Effector memory CD8-positive, alpha-beta T cell (primary cell): ENCODE measurements around the gene ARL14EPL.
A peak's percentile ranks its signal among the peaks of the same experiment; 100 is the strongest.
"Not testable (repeated sequence)": the region's sequence is repeated elsewhere in the genome, so short reads cannot be mapped to it uniquely, and the experiment has no call there.

Source experiments
- ATAC-seq: fragments of 150-1000 bp; cut with Tn5 transposase; replicated peaks from 2 replicates; pipeline ENCODE4 v1.10.0; 2021; ENCODE audit warnings: mild to moderate bottlenecking, moderate library complexity
- DNase-seq, 3 experiments: peaks; one replicate each; pipeline ENCODE4 v3.0.0; 2021
- H3K27ac Mint-ChIP-seq, 2 donors: one replicate each; pipeline ENCODE4 v1.8.0; 2022; ENCODE audit warnings: mild to moderate bottlenecking in 2 of 2, mixed read lengths in 2 of 2, moderate library complexity in 2 of 2
- H3K27me3 Mint-ChIP-seq, 2 donors: one replicate each; pipeline ENCODE4 v1.8.0; 2022; ENCODE audit warnings: mixed read lengths in 2 of 2
- H3K36me3 Mint-ChIP-seq: one replicate; pipeline ENCODE4 v1.8.0; 2022; ENCODE audit warnings: mild to moderate bottlenecking, moderate library complexity, mixed read lengths; ENCODE audit not compliant: insufficient read depth
- H3K4me1 Mint-ChIP-seq, 2 donors: one replicate each; pipeline ENCODE4 v1.8.0; 2022; ENCODE audit warnings: low read depth in 2 of 2, mixed read lengths in 2 of 2
- H3K4me3 Mint-ChIP-seq, 2 donors: one replicate each; pipeline ENCODE4 v1.8.0; 2022; ENCODE audit warnings: mild to moderate bottlenecking in 2 of 2, mixed read lengths in 2 of 2, moderate library complexity in 2 of 2
- H3K9me3 Mint-ChIP-seq, 2 donors: one replicate each; pipeline ENCODE4 v1.8.0; 2022; ENCODE audit warnings: mixed read lengths in 2 of 2

ARL14EPL gene

GRCh38 chr5:116071211-116071610 lies 38.9 kb downstream of the ARL14EPL start:
- Mint-ChIP-seq H3K9me3 (no peaks in the 10 kb centered on the region), H3K4me3 (no peak overlapping the region), H3K27ac (no peak overlapping the region), H3K36me3 (peaks cover 5% of the 10 kb centered on the region), H3K4me1 (peaks cover 3 to 6% of the 10 kb centered on the region in 2 donors), H3K27me3 (peaks cover 20 to 24% of the 10 kb centered on the region in 2 donors)
- DNase-seq (no peak), ATAC-seq (no peak)

DNA sequence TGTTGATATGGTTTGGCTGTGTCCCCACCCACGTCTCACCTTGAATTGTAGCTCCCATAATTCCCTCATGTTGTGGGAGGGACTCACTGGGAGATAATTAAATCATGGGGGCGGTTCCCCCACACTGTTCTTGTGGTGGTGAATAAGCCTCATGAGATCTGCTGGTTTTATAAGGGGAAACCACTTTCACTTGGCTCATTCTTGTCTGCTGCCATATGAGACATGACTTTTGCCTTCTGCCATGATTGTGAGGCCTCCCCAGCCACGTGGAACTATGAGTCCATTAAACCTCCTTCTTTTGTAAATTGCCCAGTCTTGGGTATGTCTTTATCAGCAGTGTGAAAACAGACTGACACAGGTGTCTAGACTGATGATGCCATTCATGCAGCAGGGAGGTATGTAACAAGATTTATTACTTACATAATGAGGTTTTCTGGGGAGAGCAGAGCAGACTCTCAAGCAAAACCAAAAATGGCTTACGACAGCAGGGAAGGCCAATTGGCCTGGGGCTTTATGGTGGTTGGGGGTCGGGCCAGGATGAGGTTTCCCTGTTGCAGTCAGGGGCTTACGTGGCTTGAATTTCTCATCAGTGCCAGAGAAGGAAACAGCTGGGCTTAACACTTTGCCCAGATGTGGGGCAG lies 43.0 kb downstream of the ARL14EPL start:
- ATAC-seq (peak; percentile 48), DNase-seq (no peak)
- Mint-ChIP-seq H3K27ac (peak overlapping the region in 1 of 2 donors; percentile 14), H3K9me3 (no peaks in the 10 kb centered on the region), H3K4me1 (peaks cover 3 to 6% of the 10 kb centered on the region in 2 donors), H3K36me3 (peaks cover 5% of the 10 kb centered on the region), H3K27me3 (peaks cover 7 to 17% of the 10 kb centered on the region in 2 donors), H3K4me3 (no peak overlapping the region)

- H3K36me3 Mint-ChIP-seq = peaks cover 5% of the 10 kb centered on the region
- no peak overlapping the region for H3K27ac Mint-ChIP-seq
- peaks cover 7 to 17% of the 10 kb centered on the region in 2 donors for H3K27me3 Mint-ChIP-seq
- no peak for DNase-seq
- ATAC-seq = peak; percentile 37
- H3K4me1 Mint-ChIP-seq = peaks cover 3 to 9% of the 10 kb centered on the region in 2 donors
- H3K9me3 Mint-ChIP-seq = no peaks in the 10 kb centered on the region
- H3K4me3 Mint-ChIP-seq = no peak overlapping the region
Measured at GRCh38 chr5:116076496-116076895, 44.2 kb downstream of the ARL14EPL start.

GRCh38 chr5:116078199-116078598 lies 45.9 kb downstream of the ARL14EPL start:
- Mint-ChIP-seq H3K9me3 (no peaks in the 10 kb centered on the region), H3K27ac (no peak overlapping the region), H3K4me3 (no peak overlapping the region), H3K4me1 (peaks cover 10 to 13% of the 10 kb centered on the region in 2 donors), H3K27me3 (peaks cover 7 to 17% of the 10 kb centered on the region in 2 donors), H3K36me3 (peaks cover 10% of the 10 kb centered on the region)
- ATAC-seq (no peak), DNase-seq (no peak)

GRCh38 chr5:116084287-116084691 lies 52.0 kb downstream of the ARL14EPL start:
- Mint-ChIP-seq H3K9me3 (no peaks in the 10 kb centered on the region), H3K27me3 (no peaks in the 10 kb centered on the region), H3K36me3 (peaks cover 17% of the 10 kb centered on the region), H3K27ac (peak overlapping the region; percentile 94 to 95), H3K4me1 (peaks cover 23 to 29% of the 10 kb centered on the region in 2 donors), H3K4me3 (peak overlapping the region; percentile 86 to 89)
- DNase-seq (peak in 2 of 3 experiments; percentile 6 to 17), ATAC-seq (peak; percentile 7)

GRCh38 chr5:116084871-116085715 lies 52.8 kb downstream of the ARL14EPL start, which contains the start of gene COMMD10:
TSS of gene COMMD10 (plus strand) at chr5:116085025.
- H3K36me3 Mint-ChIP-seq = peaks cover 17% of the 10 kb centered on the region
- peak within 1 kb of the TSS; percentile 86 to 89 for H3K4me3 Mint-ChIP-seq
- no peaks in the 10 kb centered on the region for H3K9me3 Mint-ChIP-seq
- ATAC-seq (peak; percentile 94), DNase-seq (peak; percentile 76 to 79 (median 77))
- H3K4me1 Mint-ChIP-seq = peaks cover 25 to 29% of the 10 kb centered on the region in 2 donors
- H3K27me3 Mint-ChIP-seq = no peaks in the 10 kb centered on the region
- H3K27ac Mint-ChIP-seq = peak within 1 kb of the TSS; percentile 94 to 95

GRCh38 chr5:116086309-116086708 lies 54.0 kb downstream of the ARL14EPL start:
- not testable (repeated sequence) for H3K9me3 Mint-ChIP-seq, ATAC-seq, H3K27me3 Mint-ChIP-seq, DNase-seq
- H3K27ac Mint-ChIP-seq = peak overlapping the region in 1 of 2 donors; percentile 94
- peak overlapping the region; percentile 33 to 89 for H3K4me3 Mint-ChIP-seq
- H3K36me3 Mint-ChIP-seq = peaks cover 17% of the 10 kb centered on the region
- peaks cover 26 to 29% of the 10 kb centered on the region in 2 donors for H3K4me1 Mint-ChIP-seq

DNA sequence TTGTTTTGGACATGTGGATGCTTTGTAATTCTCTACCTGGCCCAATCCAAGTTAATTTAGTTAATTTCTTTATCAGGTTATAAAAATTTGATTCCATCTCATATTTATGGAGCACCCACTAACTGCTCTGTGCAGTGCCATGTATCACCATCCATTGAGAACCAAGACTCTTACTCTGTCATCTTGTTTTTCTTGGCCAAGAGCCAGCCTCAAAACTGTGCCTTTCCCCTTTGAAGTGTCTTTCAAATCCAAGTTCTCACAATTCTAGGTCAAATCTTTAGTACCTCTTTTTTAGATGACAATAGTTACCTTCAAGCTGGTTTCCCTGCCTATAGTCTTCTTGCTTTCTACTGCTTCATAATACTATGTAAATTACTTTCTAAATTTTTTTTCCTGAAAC lies 55.8 kb downstream of the ARL14EPL start:
- Mint-ChIP-seq H3K4me3 (no peak overlapping the region), H3K27ac (no peak overlapping the region), H3K27me3 (no peaks in the 10 kb centered on the region), H3K9me3 (no peaks in the 10 kb centered on the region), H3K4me1 (peaks cover 20 to 22% of the 10 kb centered on the region in 2 donors), H3K36me3 (peaks cover 27% of the 10 kb centered on the region)
- no peak for DNase-seq
- no peak for ATAC-seq

DNA sequence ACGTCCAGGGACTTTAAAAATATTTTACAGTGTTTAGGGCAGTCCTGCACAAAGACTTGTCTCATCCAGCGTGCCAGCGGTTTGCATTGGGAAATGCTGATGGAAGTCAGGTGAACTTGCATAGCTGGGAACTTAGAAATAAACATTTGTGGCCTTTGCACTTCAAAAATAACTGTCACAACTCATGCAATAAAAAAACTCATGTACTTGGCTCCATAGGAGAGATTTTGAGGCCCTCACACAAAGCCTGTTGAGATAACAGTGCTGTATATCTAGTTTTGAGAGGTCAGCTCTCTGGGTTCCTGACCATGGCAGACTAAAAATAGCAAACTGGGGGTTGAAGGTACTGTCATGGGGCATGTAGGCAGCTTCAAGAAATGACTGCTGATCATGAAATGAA lies 58.0 kb downstream of the ARL14EPL start:
- H3K27me3 Mint-ChIP-seq = no peaks in the 10 kb centered on the region
- no peak overlapping the region for H3K4me3 Mint-ChIP-seq
- no peaks in the 10 kb centered on the region for H3K9me3 Mint-ChIP-seq
- H3K36me3 Mint-ChIP-seq = peaks cover 36% of the 10 kb centered on the region
- no peak overlapping the region for H3K27ac Mint-ChIP-seq
- ATAC-seq (no peak), DNase-seq (no peak)
- H3K4me1 Mint-ChIP-seq = peaks cover 12 to 17% of the 10 kb centered on the region in 2 donors

- DNase-seq = no peak
- no peak for ATAC-seq
- no peak overlapping the region for H3K4me3 Mint-ChIP-seq
- H3K27ac Mint-ChIP-seq = no peak overlapping the region
- H3K27me3 Mint-ChIP-seq = no peaks in the 10 kb centered on the region
- no peaks in the 10 kb centered on the region for H3K9me3 Mint-ChIP-seq
- H3K36me3 Mint-ChIP-seq = peaks cover 40% of the 10 kb centered on the region
- H3K4me1 Mint-ChIP-seq = peaks cover 10 to 12% of the 10 kb centered on the region in 2 donors
Measured at GRCh38 chr5:116091416-116091815, 59.1 kb downstream of the ARL14EPL start.

- peaks cover 3 to 9% of the 10 kb centered on the region in 2 donors for H3K4me1 Mint-ChIP-seq
- peaks cover 41% of the 10 kb centered on the region for H3K36me3 Mint-ChIP-seq
- H3K4me3 Mint-ChIP-seq = no peak overlapping the region
- no peaks in the 10 kb centered on the region for H3K27me3 Mint-ChIP-seq
- H3K27ac Mint-ChIP-seq = no peak overlapping the region
- no peaks in the 10 kb centered on the region for H3K9me3 Mint-ChIP-seq
- DNase-seq = no peak
- no peak for ATAC-seq
Measured at GRCh38 chr5:116097301-116097700, 65.0 kb downstream of the ARL14EPL start.

- Mint-ChIP-seq H3K36me3 (peaks cover 27% of the 10 kb centered on the region), H3K4me1 (peaks cover 3 to 14% of the 10 kb centered on the region in 2 donors), H3K4me3 (no peak overlapping the region), H3K27me3 (no peaks in the 10 kb centered on the region), H3K9me3 (no peaks in the 10 kb centered on the region), H3K27ac (no peak overlapping the region)
- no peak for DNase-seq
- no peak for ATAC-seq
Measured at GRCh38 chr5:116098998-116099397, 66.7 kb downstream of the ARL14EPL start.

- H3K27me3 Mint-ChIP-seq, H3K9me3 Mint-ChIP-seq, H3K4me3 Mint-ChIP-seq, DNase-seq, ATAC-seq: not testable (repeated sequence)
- Mint-ChIP-seq H3K36me3 (peaks cover 11% of the 10 kb centered on the region), H3K27ac (peak overlapping the region in 1 of 2 donors; percentile 36), H3K4me1 (peaks cover 19 to 38% of the 10 kb centered on the region in 2 donors)
Measured at GRCh38 chr5:116104941-116105340, 72.7 kb downstream of the ARL14EPL start.
